HG03432 (cell line): ENCODE results near the gene PITPNM1.
"Not testable (repeated sequence)": the region's sequence is repeated elsewhere in the genome, so short reads cannot be mapped to it uniquely, and the experiment has no call there.

Experiments used
- ATAC-seq: cut with Tn5 transposase; IDR thresholded peaks from one replicate; pipeline ENCODE4 v1.9.1; 2021; ENCODE audit warnings: mild to moderate bottlenecking, moderate library complexity; ENCODE audit not compliant: unreplicated experiment

PITPNM1 gene

GRCh38 chr11:67504950-67505581, at the start of gene PITPNM1:
Gene PITPNM1 (minus strand): TSS chr11:67505363. CDS start chr11:67504180, 1,183 bp downstream.
- ATAC-seq = no peak

DNA sequence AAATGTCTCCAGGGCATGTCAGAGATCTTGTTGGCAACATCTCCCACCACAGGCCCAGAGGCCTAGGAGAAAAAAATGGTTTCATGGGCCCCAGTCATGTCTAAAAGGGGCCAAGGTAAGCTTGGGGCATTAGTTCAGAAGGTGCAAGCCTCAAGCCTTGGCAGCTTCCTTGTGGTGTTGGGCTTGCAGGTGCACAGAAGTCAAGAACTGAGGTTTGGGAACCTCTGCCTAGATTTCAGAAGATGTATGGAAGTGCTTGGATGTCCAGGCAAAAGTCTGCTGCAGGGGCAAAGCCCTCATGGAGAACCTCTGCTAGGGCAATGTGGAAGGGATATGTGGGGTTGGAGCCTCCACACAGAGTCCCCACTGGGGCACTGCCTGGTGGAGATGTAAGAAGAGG, 46.5 kb upstream of the PITPNM1 start:
- not testable (repeated sequence) for ATAC-seq

DNA sequence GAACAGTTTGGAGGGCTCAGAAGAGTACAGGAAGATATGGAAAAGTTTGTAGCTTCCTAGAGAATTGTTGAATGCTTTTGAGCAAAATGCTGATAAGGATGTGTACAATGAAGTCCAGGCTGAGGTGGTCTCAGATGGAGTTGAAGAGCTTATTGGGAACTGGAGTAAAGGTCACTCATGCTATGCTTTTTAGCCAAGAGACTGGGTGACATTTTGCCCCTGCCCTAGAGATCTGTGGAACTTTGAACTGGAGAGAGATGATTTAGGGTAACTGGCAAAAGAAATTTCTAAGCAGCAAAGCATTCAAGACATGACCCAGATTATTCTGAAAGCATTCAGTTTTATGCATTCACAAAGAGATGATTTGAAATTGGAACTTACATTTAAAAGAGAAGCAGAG, 46.0 kb upstream of the PITPNM1 start:
- ATAC-seq = no peak

- ATAC-seq = no peak
Measured at GRCh38 chr11:67548555-67549110, 43.5 kb upstream of the PITPNM1 start.

- not testable (repeated sequence) for ATAC-seq
Measured at GRCh38 chr11:67548112-67548511, 42.9 kb upstream of the PITPNM1 start.

- ATAC-seq = no peak
Measured at GRCh38 chr11:67545280-67545679, 40.1 kb upstream of the PITPNM1 start.

DNA sequence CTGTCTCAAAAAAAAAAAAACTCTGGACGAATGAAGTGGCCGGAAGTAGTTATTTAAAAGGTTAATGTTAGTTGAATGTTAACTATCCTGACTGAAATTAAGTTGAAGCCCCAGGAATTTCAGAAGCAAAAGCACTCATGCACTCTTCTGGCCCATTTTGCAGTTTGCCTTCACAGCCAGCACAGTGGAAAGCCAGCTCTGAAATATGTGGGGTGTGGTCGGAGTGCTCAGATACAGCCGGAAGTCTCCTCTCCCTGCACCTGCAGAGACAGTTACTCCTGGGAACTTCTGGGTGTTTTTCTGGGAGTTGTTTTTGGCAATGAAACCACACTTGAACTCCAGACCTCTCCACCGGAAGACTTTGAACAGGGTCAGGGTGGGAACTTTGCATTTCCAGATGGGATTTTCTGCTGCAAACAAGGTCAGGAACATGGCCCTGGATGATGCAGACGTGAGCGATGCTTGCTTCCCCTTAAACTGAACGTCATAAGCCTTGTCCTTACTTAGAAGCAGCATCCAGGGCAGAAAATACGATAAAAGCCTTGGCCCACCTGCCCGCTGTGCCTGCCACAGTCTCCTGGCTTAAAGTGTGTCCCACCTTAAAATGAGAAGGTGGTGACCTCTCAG, 39.6 kb upstream of the PITPNM1 start:
- no peak for ATAC-seq

DNA sequence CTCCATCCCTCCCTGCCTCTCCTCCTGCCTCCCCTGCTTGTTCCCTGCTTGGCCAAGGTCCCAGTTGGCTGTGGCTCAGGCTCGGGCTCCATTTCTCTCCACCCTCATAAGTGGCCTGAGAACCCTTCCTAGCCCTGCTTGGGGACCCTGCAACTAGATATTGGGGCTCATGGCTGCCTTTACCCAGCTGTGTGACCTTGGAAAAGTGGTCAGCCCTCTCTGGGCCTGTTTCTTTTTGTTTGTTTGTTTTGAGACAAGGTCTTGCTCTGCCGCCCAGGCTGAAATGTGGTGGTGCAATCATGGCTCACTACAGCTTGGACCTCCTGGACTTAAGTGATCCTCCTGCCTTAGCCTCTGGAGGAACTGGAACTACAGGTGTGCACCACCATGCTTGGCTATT, 38.4 kb upstream of the PITPNM1 start:
- no peak for ATAC-seq

- ATAC-seq = no peak
Measured at GRCh38 chr11:67542971-67543370, 37.8 kb upstream of the PITPNM1 start.

DNA sequence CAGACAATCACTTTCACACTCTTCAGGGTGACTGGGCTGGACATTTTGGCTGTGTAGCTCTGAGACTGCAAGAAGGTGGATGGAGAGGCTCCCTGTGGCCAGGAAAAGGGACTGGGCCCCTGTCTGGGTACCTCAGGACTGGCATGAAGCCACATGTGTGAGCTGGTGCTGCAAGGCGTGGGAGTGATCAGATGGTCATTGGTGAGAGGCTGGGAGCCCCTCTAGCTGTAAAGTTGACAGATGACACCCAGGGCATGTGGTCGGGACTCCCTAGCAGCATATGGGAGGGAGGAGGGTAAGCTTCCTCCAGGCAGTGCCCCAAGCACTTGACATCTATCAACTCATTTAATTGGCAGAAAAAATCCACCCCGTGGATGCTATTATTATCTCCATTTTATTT, 37.0 kb upstream of the PITPNM1 start:
- ATAC-seq = no peak

DNA sequence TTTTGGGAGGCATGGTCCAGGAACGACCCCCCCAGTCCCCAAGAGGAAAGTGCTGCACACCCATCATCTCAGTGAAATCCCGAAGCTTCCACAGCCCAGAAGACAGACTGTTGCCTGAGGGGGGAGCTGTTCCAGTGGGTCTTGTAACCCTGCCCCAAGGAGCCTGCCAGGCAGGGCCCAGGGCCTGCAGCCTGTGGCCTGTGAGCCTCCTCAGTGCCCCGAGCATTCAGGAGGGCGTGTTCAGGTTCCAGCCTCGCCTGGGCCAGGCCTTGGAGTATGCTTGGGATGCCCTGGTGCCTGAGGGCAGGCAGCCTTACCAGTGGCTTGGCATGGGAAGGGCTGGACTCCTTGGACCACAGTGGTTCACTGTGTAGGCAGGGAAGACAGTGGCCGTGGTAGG, 36.0 kb upstream of the PITPNM1 start:
- no peak for ATAC-seq

GRCh38 chr11:67539550-67539949, 34.4 kb upstream of the PITPNM1 start:
- no peak for ATAC-seq

DNA sequence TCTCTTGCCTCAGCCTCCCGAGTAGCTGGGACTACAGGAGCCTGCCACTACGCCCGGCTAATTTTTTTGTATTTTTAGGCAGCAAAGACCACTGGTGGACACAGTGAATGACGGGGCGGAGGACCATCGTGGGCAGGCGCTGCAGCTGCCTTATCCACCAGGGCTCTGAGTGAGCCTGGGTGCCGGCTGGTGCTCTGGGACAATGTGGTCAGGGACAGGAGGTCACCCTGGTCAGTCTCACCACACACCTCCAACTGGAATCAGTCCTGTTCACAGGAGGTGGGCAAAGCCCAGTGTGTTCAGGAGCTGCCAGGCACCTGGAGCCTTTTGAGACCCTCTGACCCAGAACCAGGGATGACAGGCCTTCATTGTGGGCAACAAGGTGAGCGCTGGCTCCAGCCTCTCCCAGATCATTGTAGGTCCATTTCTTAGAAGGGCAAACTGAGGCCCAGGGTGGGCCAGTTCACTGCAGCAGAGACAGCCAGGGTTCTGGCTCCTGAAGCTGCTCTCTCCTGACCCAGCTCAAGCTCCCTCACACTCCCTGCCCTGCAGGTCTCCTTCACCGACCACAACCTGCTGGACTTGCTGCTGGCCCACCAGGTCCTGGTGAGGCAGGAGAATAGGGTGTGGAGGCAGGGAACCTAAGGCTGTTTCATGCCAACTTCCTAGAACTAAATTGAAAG, 33.8 kb upstream of the PITPNM1 start:
- no peak for ATAC-seq

DNA sequence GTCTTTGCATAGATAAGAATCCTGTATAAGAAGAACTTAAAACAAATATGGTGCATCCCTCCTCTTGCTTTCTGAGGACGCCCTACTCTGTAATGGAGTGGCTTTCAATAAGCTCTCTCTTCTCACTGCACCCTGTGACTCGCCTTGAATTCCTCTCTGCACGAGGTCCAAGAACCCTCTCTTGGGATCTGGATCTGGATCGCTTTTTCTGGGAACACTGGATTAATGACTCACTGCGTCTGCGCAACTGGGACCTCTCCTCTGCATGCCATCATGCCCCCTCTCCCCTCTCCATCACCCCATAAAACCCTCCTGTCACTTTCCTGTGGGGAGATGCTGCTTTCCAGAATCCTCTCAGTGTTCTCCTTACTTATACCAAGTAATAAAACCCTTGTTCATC, 33.1 kb upstream of the PITPNM1 start:
- no peak for ATAC-seq

DNA sequence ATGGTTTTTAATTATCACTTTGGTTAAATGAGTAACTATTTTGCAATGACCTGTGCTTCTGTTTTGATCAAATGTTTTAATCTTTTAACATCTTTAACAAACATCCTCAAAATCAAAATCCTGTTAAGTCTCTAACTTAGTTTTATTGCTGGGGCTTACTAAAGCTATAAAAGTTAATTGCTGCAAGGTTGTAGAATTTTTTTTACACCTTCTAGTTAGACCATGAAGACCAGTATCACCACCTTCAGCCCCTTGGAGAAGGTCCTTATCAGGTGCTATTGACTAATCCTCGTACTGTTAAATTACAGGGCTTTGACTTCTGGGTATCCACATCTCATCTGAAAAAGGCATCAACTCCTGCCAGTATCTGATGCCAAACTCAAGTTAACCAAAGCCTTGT, 30.4 kb upstream of the PITPNM1 start:
- ATAC-seq = no peak

- no peak for ATAC-seq
Measured at GRCh38 chr11:67534070-67534679, 29.0 kb upstream of the PITPNM1 start.

- no peak for ATAC-seq
Measured at GRCh38 chr11:67532889-67533288, 27.7 kb upstream of the PITPNM1 start.

DNA sequence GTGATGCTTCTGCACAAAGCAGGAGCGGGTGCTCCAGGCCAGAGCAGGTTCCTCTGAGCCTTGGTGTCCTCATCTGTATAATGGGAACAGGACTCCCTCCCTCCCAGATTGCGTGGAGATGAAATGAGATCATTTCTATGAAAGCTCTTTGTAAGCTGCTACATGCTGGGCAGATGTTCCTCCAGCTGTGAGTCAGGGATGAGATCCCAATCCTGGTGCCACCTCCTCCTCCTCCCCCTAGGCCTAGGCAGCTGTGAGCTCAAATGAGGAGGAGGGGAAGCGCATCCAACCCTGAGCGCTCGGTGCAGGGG, 25.1 kb upstream of the PITPNM1 start:
- ATAC-seq = no peak

DNA sequence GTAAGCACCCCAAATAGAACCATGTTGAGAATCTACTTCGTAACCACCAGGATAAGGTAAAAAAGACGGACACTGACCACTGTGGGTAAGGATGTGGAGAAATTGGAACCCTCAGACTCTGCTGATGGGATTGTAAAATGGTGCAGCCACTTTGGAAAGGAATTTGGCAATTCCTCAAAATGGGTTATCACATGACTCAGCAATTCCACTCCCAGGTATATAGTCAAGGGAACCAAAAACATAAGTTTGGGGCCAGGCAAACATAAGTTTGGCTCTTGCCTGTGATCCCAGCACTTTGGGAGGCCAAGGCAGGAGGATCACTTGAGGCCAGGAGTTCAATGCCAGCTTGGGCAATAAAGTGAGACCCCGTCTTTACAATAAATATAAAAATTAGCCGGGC, 23.2 kb upstream of the PITPNM1 start:
- no peak for ATAC-seq

- no peak for ATAC-seq
Measured at GRCh38 chr11:67525275-67525976, 20.3 kb upstream of the PITPNM1 start.

GRCh38 chr11:67524480-67524808, 19.3 kb upstream of the PITPNM1 start:
- no peak for ATAC-seq
